Measurements from ENCODE around the gene TACR2.

DNA sequence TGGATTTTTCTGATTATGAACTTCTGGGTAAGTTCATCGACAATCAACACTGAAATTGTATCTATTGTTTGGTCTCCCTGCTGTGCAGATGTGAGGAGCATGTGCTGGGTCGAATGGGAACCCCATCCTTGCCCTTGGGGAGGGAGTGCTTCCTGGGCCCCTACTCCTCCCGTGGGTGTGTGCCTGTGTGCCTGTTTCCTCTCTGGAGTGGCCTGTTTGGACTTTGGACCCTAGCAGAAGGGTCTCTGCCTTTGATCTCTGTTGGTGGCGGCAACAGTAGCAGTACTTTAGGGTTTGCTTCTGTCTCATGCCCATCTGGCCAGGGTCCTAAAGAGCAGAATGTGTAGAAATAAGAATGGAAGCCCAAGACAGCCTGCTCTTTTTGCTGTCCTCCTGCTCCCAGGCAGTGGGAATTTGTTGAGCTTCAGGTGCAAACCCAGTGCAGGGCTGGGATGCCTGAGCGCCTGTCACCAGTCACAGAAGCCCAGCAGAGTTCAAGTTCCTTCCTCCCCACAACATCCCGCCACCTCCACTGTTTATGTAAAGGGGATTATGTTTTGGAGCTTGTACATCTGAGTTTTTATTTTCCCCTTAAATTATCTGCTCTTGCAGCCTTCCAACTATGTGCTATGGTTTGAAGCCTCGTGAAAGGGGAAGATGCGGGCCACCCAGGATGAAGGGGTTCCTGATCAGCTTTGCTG lies 1.5 kb upstream of the TACR2 start:
- TF ChIP-seq POLR2A (IDR thresholded peaks at IDR 0.05) (no peak), POLR2AphosphoS5 (IDR thresholded peaks at IDR 0.05) (no peak)
- TF ChIP-seq, protein P1, sequence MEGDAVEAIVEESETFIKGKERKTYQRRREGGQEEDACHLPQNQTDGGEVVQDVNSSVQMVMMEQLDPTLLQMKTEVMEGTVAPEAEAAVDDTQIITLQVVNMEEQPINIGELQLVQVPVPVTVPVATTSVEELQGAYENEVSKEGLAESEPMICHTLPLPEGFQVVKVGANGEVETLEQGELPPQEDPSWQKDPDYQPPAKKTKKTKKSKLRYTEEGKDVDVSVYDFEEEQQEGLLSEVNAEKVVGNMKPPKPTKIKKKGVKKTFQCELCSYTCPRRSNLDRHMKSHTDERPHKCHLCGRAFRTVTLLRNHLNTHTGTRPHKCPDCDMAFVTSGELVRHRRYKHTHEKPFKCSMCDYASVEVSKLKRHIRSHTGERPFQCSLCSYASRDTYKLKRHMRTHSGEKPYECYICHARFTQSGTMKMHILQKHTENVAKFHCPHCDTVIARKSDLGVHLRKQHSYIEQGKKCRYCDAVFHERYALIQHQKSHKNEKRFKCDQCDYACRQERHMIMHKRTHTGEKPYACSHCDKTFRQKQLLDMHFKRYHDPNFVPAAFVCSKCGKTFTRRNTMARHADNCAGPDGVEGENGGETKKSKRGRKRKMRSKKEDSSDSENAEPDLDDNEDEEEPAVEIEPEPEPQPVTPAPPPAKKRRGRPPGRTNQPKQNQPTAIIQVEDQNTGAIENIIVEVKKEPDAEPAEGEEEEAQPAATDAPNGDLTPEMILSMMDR (IDR thresholded peaks at IDR 0.05), result no peak
